ENCODE measurements around the gene THSD7A. TPM values are rescaled to one million over a fixed set of nuclear protein-coding genes. Genes with fewer than 3 reads are reported as not detected.

Gene THSD7A
- total and polyA plus RNA-seq, 9 of the 15 experiments (the other 6 are each of a cell fraction or from before 2014, with no cell fraction given) = 0.01 to 0.02 TPM; not detected in 7

GRCh38 chr7:11760372-11760771 lies 71.6 kb downstream of the THSD7A start:
- no peak overlapping the region for H3K9ac ChIP-seq (ENCODE audit: insufficient read depth in 1 of 2, low read depth in 2 of 2, low read length in 2 of 2)
- DNase-seq (ENCODE audit: extremely low read depth in 1 of 4, low spot score in 3 of 4) (no peak), FAIRE-seq (no peak), ATAC-seq (no peak)
- H3K9me1 ChIP-seq (ENCODE audit: control insufficient read depth, insufficient read depth, low read length) = no peaks in the 10 kb centered on the region
- no TSS peak for BruUV-seq (replicated peaks)
- H3K27me3 ChIP-seq (ENCODE audit: control insufficient read depth in 2 of 2, insufficient read depth in 2 of 2, low read length in 2 of 2) = no peaks in the 10 kb centered on the region
- 0% methylated on average over 3 of the region's 3 CpGs for WGBS (ENCODE audit: insufficient coverage, low coverage, missing lambda C conversion rate)
- POLR2A ChIA-PET = no interaction called here
- H3K4me3 ChIP-seq = no peak overlapping the region
- no peaks in the 10 kb centered on the region for H3K36me3 ChIP-seq (ENCODE audit: control insufficient read depth, insufficient read depth, low read length)
- CTCF ChIA-PET (ENCODE audit: low intra/inter-chr PET ratio) = no interaction called here
- in situ Hi-C loops (cut with MboI) (no loop called here), intact Hi-C loops (cut with micrococcal nuclease) (no loop called here)
- TF ChIP-seq MEF2D (tag; conservative IDR thresholded peaks at IDR 0.05; ENCODE audit: low read depth) (no peak), PHF21A (IDR thresholded peaks at IDR 0.05; ENCODE audit: borderline replicate concordance, low read depth) (no peak), XRCC4 (IDR thresholded peaks at IDR 0.05; ENCODE audit: extremely low read depth, insufficient read depth, insufficient read length) (no peak), ZBTB12 (CRISPR knock-in tag; IDR thresholded peaks at IDR 0.05) (no peak), ETV1 (tag; conservative IDR thresholded peaks at IDR 0.05; ENCODE audit: low read depth) (no peak), STAG1 (CRISPR knock-in tag; IDR thresholded peaks at IDR 0.05; ENCODE audit: borderline replicate concordance) (no peak), ZFPM2 (CRISPR knock-in tag; IDR thresholded peaks at IDR 0.05) (no peak), HOMEZ (CRISPR knock-in tag; IDR thresholded peaks at IDR 0.05) (no peak), ID3 (CRISPR knock-in tag; IDR thresholded peaks at IDR 0.05) (no peak), ID3 (tag; IDR thresholded peaks at IDR 0.05) (no peak), ZNF584 (CRISPR knock-in tag; IDR thresholded peaks at IDR 0.05; ENCODE audit: low read depth) (no peak)
- H3K27ac ChIP-seq (ENCODE audit: extremely low read depth, low read depth, low read length) = no peak overlapping the region
- no peaks in the 10 kb centered on the region for H3K79me2 ChIP-seq (ENCODE audit: control insufficient read depth, insufficient read depth, low read length)
- no peaks in the 10 kb centered on the region for H3K9me3 ChIP-seq (replicated peaks; ENCODE audit: control insufficient read depth, insufficient read depth, low read depth, low read length)
- H4K20me1 ChIP-seq (replicated peaks; ENCODE audit: control insufficient read depth, insufficient read depth, low read length) = no peaks in the 10 kb centered on the region
- H3K4me1 ChIP-seq (replicated peaks in 1 of 2; ENCODE audit: control insufficient read depth in 2 of 2, insufficient read depth in 2 of 2, low read length in 2 of 2) = no peaks in the 10 kb centered on the region
- H2AFZ ChIP-seq (ENCODE audit: low read depth, low read length) = no peak overlapping the region
- H3K4me2 ChIP-seq (ENCODE audit: insufficient read depth, low read length) = no peak overlapping the region
